ENCODE results near the gene MAFB. TPM values are rescaled to one million over a fixed set of nuclear protein-coding genes. Genes with fewer than 3 reads are reported as not detected.

Gene MAFB
- polyA plus RNA-seq, 3 donors, result 113 to 161 (median 134) TPM

- intact Hi-C loops (cut with micrococcal nuclease), result no loop called here
- TF ChIP-seq CTCF (IDR thresholded peaks at IDR 0.05), result no peak
- Mint-ChIP-seq H3K27me3 (ENCODE audit: low read depth in 3 of 3) (peaks cover 59 to 68% (median 67%) of the 10 kb centered on the region in 3 donors), H3K27ac (no peak overlapping the region), H3K36me3 (peaks cover 23 to 24% of the 10 kb centered on the region in 2 donors), H3K4me3 (peak overlapping the region in 1 of 2 donors; percentile 58), H3K9me3 (peaks cover 0 to 18% (median 5%) of the 10 kb centered on the region in 7 donors), H3K4me1 (peaks cover 62% of the 10 kb centered on the region)
- H3K4me1 ChIP-seq (ENCODE audit: control insufficient read depth in 1 of 2, insufficient read depth in 2 of 2, low read length in 2 of 2), result peaks cover 54 to 61% of the 10 kb centered on the region in 2 donors
- no peak overlapping the region for H3K4me3 ChIP-seq (replicated peaks in 1 of 3; ENCODE audit: low read depth in 2 of 3, low read length in 3 of 3)
- no peaks in the 10 kb centered on the region for H3K9me3 ChIP-seq (replicated peaks in 1 of 2; ENCODE audit: control insufficient read depth in 1 of 2, insufficient read depth in 1 of 2, low read length in 2 of 2)
- no peaks in the 10 kb centered on the region for H3K79me2 ChIP-seq (ENCODE audit: insufficient read depth, low read length)
- peaks cover 18 to 41% of the 10 kb centered on the region in 2 donors for H3K27me3 ChIP-seq (ENCODE audit: control insufficient read depth in 2 of 2, insufficient read depth in 2 of 2, low read length in 2 of 2)
- H3K27ac ChIP-seq (ENCODE audit: low read depth in 1 of 2, low read length in 2 of 2), result no peak overlapping the region
- H3K9ac ChIP-seq (ENCODE audit: insufficient read depth, low read length, poor library complexity, severe bottlenecking), result no peak overlapping the region
- no peak overlapping the region for H3K4me2 ChIP-seq (replicated peaks; ENCODE audit: extremely low read depth, low read length, poor library complexity, severe bottlenecking)
- 79% methylated on average over 8 of the region's 9 CpGs for WGBS (ENCODE audit: insufficient coverage)
- peaks cover 29% of the 10 kb centered on the region for H4K20me1 ChIP-seq (ENCODE audit: insufficient read depth, low read length)
- no peak overlapping the region for H2AFZ ChIP-seq (ENCODE audit: insufficient read depth, low read depth, low read length, poor library complexity, severe bottlenecking)
- H3K36me3 ChIP-seq (replicated peaks in 1 of 2; ENCODE audit: control insufficient read depth in 1 of 2, insufficient read depth in 2 of 2, low read length in 2 of 2), result peaks cover 0 to 6% of the 10 kb centered on the region in 2 donors
- DNase-seq, result no peak
Measured at GRCh38 chr20:40679184-40679583, 9.9 kb downstream of the MAFB start.

GRCh38 chr20:40678286-40678875 is 10.7 kb downstream of the MAFB start:
- H3K9me3 Mint-ChIP-seq, result peaks cover 0 to 10% (median 2%) of the 10 kb centered on the region in 7 donors
- intact Hi-C loops (cut with micrococcal nuclease), result no loop called here
- H3K79me2 ChIP-seq (ENCODE audit: insufficient read depth, low read length), result no peaks in the 10 kb centered on the region
- no peaks in the 10 kb centered on the region for H3K9me3 ChIP-seq (replicated peaks in 1 of 2; ENCODE audit: control insufficient read depth in 1 of 2, insufficient read depth in 1 of 2, low read length in 2 of 2)
- H3K4me3 Mint-ChIP-seq, result peak overlapping the region in 1 of 2 donors; percentile 43
- H3K9ac ChIP-seq (ENCODE audit: insufficient read depth, low read length, poor library complexity, severe bottlenecking), result no peak overlapping the region
- peaks cover 21% of the 10 kb centered on the region for H4K20me1 ChIP-seq (ENCODE audit: insufficient read depth, low read length)
- no peak overlapping the region for H2AFZ ChIP-seq (ENCODE audit: insufficient read depth, low read depth, low read length, poor library complexity, severe bottlenecking)
- DNase-seq, result no peak
- peaks cover 22 to 32% of the 10 kb centered on the region in 2 donors for H3K27me3 ChIP-seq (ENCODE audit: control insufficient read depth in 2 of 2, insufficient read depth in 2 of 2, low read length in 2 of 2)
- no peak for TF ChIP-seq CTCF (IDR thresholded peaks at IDR 0.05)
- 0% methylated on average over 1 of the region's 3 CpGs for WGBS (ENCODE audit: insufficient coverage)
- H3K27ac ChIP-seq (ENCODE audit: low read depth in 1 of 2, low read length in 2 of 2), result no peak overlapping the region
- H3K27ac Mint-ChIP-seq, result no peak overlapping the region
- peaks cover 15 to 16% of the 10 kb centered on the region in 2 donors for H3K36me3 Mint-ChIP-seq
- peaks cover 46 to 53% of the 10 kb centered on the region in 2 donors for H3K4me1 ChIP-seq (ENCODE audit: control insufficient read depth in 1 of 2, insufficient read depth in 2 of 2, low read length in 2 of 2)
- H3K27me3 Mint-ChIP-seq (ENCODE audit: low read depth in 3 of 3), result peaks cover 58 to 66% (median 64%) of the 10 kb centered on the region in 3 donors
- no peak overlapping the region for H3K4me2 ChIP-seq (replicated peaks; ENCODE audit: extremely low read depth, low read length, poor library complexity, severe bottlenecking)
- H3K4me1 Mint-ChIP-seq, result peaks cover 54% of the 10 kb centered on the region
- no peaks in the 10 kb centered on the region for H3K36me3 ChIP-seq (replicated peaks in 1 of 2; ENCODE audit: control insufficient read depth in 1 of 2, insufficient read depth in 2 of 2, low read length in 2 of 2)
- no peak overlapping the region for H3K4me3 ChIP-seq (replicated peaks in 1 of 3; ENCODE audit: low read depth in 2 of 3, low read length in 3 of 3)

Data from CD14-positive monocyte (primary cell).